ENCODE results near the gene TMEM120B. TPM values are rescaled to one million over a fixed set of nuclear protein-coding genes. Genes with fewer than 3 reads are reported as not detected.

Gene TMEM120B
- total and polyA plus RNA-seq, 2 of the 13 experiments (the other 11 are each of a cell fraction or from before 2014, with no cell fraction given) = 7.1 to 12.9 TPM

DNA sequence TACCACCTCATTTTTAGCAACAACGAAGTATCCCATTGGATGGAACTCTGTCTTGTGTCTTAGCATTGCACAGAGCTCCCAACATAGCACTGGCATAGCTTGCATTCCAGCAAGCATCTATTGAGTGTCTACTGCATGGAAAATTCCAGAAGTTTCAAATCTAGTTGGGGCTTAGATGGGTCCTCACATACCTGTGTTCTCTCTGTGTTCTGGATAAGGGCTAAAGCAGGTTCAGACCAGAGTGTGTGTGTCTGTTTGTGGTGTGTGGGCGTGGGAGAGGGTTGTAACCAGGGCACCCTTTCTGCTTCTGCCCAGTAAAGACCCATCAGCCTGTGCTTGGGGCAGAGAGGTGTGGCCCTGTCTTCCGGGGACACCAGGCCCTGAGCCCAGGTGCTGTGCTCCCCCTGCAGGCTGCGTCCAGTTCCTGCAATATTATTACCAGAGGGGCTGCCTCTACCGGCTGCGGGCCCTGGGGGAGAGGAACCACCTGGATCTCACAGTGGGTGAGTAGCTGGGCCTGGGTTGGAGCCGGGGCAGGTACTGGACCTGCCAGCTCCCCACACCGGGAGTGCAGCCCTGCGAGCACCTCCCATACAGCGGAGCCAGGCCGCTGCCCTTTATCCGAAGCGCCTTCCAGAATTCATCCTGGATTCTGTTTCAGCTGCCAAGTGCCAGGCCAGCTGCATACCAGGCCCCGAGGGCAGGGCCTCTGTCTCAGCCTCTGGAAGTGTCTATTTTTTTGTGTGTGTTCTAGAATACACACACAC, 60.6 kb downstream of the TMEM120B start (continued):
- TF ChIP-seq JUNB (CRISPR knock-in tag; IDR thresholded peaks at IDR 0.05; ENCODE audit: borderline replicate concordance) (no peak), MBD4 (IDR thresholded peaks at IDR 0.05; ENCODE audit: borderline replicate concordance, low read length) (no peak), PITX1 (CRISPR knock-in tag; IDR thresholded peaks at IDR 0.05) (no peak), CHD4 (IDR thresholded peaks at IDR 0.05; ENCODE audit: borderline replicate concordance, low read length) (no peak), ZFP36L2 (CRISPR knock-in tag; IDR thresholded peaks at IDR 0.05) (no peak), ZNF234 (CRISPR knock-in tag; conservative IDR thresholded peaks at IDR 0.05) (no peak), EZH2 (conservative IDR thresholded peaks at IDR 0.05; ENCODE audit: low read depth, low read length) (no peak), ZNF616 (CRISPR knock-in tag; IDR thresholded peaks at IDR 0.05; ENCODE audit: low read depth) (no peak), PCBP1 (IDR thresholded peaks at IDR 0.05; ENCODE audit: borderline replicate concordance, low read depth, low read length) (no peak), BORCS8-MEF2B (CRISPR knock-in tag; IDR thresholded peaks at IDR 0.05) (peak; percentile 57; the same call in 1 of the 2 replicates), YY1 (IDR thresholded peaks at IDR 0.05; ENCODE audit: insufficient read depth, insufficient replicate concordance, low read depth, low read length) (peak; percentile 62), TGIF2 (CRISPR knock-in tag; IDR thresholded peaks at IDR 0.05) (0 out of 2 replicates have a peak, but pooled peaks have one; percentile 43), U2AF2 (IDR thresholded peaks at IDR 0.05; ENCODE audit: low read depth, low read length) (no peak)
- TF ChIP-seq, protein P1, sequence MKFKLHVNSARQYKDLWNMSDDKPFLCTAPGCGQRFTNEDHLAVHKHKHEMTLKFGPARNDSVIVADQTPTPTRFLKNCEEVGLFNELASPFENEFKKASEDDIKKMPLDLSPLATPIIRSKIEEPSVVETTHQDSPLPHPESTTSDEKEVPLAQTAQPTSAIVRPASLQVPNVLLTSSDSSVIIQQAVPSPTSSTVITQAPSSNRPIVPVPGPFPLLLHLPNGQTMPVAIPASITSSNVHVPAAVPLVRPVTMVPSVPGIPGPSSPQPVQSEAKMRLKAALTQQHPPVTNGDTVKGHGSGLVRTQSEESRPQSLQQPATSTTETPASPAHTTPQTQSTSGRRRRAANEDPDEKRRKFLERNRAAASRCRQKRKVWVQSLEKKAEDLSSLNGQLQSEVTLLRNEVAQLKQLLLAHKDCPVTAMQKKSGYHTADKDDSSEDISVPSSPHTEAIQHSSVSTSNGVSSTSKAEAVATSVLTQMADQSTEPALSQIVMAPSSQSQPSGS (CRISPR knock-in tag; IDR thresholded peaks at IDR 0.05) = peak; percentile 39; the same call in 1 of the 2 replicates
